ENCODE measurements around the gene CXCL9.
"Not testable (repeated sequence)": the region's sequence is repeated elsewhere in the genome, so short reads cannot be mapped to it uniquely, and the experiment has no call there.

CXCL9 gene

GRCh38 chr4:76000279-76000678 is 7.0 kb downstream of the CXCL9 start:
- H3K9me3 ChIP-seq = no peaks in the 10 kb centered on the region
- H3K4me3 ChIP-seq (ENCODE audit: low read depth in 1 of 2, low read length in 1 of 2) = no peak overlapping the region
- H3K4me1 ChIP-seq (ENCODE audit: control insufficient read depth in 1 of 2, insufficient read depth in 1 of 2, low read depth in 1 of 2, low read length in 1 of 2) = peaks cover 5 to 7% of the 10 kb centered on the region in 2 experiments
- no peaks in the 10 kb centered on the region for H3K36me3 ChIP-seq
- H3K27me3 ChIP-seq = no peaks in the 10 kb centered on the region
- no peak overlapping the region for H3K27ac ChIP-seq
- TF ChIP-seq, protein P1, sequence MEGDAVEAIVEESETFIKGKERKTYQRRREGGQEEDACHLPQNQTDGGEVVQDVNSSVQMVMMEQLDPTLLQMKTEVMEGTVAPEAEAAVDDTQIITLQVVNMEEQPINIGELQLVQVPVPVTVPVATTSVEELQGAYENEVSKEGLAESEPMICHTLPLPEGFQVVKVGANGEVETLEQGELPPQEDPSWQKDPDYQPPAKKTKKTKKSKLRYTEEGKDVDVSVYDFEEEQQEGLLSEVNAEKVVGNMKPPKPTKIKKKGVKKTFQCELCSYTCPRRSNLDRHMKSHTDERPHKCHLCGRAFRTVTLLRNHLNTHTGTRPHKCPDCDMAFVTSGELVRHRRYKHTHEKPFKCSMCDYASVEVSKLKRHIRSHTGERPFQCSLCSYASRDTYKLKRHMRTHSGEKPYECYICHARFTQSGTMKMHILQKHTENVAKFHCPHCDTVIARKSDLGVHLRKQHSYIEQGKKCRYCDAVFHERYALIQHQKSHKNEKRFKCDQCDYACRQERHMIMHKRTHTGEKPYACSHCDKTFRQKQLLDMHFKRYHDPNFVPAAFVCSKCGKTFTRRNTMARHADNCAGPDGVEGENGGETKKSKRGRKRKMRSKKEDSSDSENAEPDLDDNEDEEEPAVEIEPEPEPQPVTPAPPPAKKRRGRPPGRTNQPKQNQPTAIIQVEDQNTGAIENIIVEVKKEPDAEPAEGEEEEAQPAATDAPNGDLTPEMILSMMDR (IDR thresholded peaks at IDR 0.05) = no peak

DNA sequence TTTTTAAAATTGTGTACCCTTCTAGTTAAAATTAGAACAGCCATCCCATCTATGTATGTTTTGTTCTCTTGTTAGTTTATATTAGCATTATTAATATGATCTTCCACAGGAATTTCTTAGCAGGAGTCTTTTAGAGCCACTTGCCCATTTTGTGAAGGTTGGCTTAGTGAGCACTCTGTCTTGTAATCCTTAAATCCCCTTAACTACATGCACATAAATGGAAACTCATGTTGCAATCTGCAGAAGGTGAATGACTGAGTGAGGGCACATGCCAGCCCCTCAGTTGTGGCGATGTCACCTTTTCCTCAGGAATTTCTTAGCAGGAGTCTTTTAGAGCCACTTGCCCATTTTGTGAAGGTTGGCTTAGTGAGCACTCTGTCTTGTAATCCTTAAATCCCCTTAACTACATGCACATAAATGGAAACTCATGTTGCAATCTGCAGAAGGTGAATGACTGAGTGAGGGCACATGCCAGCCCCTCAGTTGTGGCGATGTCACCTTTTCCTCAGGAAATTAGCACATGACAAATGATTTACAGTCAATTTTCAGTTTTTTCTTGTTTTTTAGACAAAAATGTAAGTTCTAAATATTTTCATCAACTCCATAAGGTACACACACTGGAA is 8.7 kb downstream of the CXCL9 start:
- H3K27ac ChIP-seq; H3K9me3 ChIP-seq; H3K27me3 ChIP-seq; H3K36me3 ChIP-seq; H3K4me1 ChIP-seq (ENCODE audit: control insufficient read depth in 1 of 2, insufficient read depth in 1 of 2, low read depth in 1 of 2, low read length in 1 of 2); H3K4me3 ChIP-seq (ENCODE audit: low read depth in 1 of 2, low read length in 1 of 2): not testable (repeated sequence)

DNA sequence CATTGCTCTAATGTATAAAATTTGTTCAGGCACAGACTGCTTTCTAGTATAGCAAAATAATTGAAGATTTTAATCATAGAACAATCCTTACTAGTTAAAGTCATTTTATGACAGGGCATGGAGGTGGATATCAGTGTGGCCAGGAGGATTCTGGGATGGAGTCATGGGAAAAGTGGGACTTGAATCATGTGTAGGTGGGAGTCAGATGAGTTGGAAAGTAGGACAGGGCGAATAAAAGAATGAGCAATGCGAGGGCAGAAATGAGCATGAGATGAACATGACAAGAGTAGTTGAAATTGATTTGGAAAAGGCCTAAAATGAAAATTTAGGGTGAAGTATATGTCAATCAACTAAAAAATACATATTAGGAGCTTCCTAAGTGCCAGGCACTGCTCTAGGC is 9.4 kb downstream of the CXCL9 start:
- TF ChIP-seq, protein P1 (IDR thresholded peaks at IDR 0.05) = no peak
- Histone ChIP-seq H3K27me3 (peaks cover 12% of the 10 kb centered on the region), H3K36me3 (no peaks in the 10 kb centered on the region), H3K4me1 (ENCODE audit: control insufficient read depth in 1 of 2, insufficient read depth in 1 of 2, low read depth in 1 of 2, low read length in 1 of 2) (peaks cover 5 to 7% of the 10 kb centered on the region in 2 experiments), H3K27ac (no peak overlapping the region), H3K9me3 (no peaks in the 10 kb centered on the region), H3K4me3 (ENCODE audit: low read depth in 1 of 2, low read length in 1 of 2) (no peak overlapping the region)

DNA sequence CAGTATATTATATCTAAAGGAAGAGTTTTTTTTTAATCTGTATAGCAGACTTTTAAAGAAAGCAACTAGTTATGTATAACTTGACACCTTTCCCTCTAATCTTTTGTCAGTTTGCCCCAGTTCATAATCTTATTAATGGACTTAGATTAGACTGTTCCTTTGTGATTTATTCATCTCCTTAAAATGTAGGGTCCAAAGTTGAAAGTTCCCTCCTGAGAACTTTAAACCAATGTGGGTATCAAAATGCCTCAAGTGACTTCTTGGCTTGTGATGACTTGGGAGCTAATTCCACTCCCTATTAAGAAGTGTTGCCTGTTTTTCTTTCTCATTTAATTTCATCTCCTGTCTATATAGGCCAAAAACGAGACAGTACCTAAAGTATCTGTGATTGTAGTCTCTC is 10.2 kb downstream of the CXCL9 start:
- H3K4me1 ChIP-seq (ENCODE audit: control insufficient read depth in 1 of 2, insufficient read depth in 1 of 2, low read depth in 1 of 2, low read length in 1 of 2) = peaks cover 1 to 2% of the 10 kb centered on the region in 2 experiments
- H3K4me3 ChIP-seq (ENCODE audit: low read depth in 1 of 2, low read length in 1 of 2) = no peak overlapping the region
- no peaks in the 10 kb centered on the region for H3K9me3 ChIP-seq
- peaks cover 21% of the 10 kb centered on the region for H3K27me3 ChIP-seq
- TF ChIP-seq, protein P1 (IDR thresholded peaks at IDR 0.05) = no peak
- no peaks in the 10 kb centered on the region for H3K36me3 ChIP-seq
- no peak overlapping the region for H3K27ac ChIP-seq

DNA sequence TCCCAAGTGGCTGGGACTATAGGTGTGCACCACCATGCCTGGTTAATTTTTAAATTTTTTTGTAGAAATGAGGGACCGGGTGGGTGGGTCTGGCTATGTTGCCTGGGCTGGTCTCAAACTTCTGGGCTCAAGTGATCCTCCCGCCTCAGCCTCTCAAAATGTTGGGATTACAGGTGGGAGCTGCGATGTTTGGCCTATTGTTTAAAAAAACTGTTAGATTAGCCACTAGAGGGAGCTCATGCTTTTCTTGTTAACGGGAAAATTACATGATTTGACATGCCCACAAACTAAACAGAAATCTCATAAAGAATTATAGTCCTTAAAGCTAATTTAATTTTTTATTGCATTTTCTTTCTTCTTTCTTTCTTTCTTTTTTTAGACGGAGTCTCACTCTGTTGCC is 11.6 kb downstream of the CXCL9 start:
- H3K4me3 ChIP-seq (ENCODE audit: low read depth in 1 of 2, low read length in 1 of 2) = no peak overlapping the region
- peaks cover 25% of the 10 kb centered on the region for H3K27me3 ChIP-seq
- peaks cover 4 to 5% of the 10 kb centered on the region in 2 experiments for H3K4me1 ChIP-seq (ENCODE audit: control insufficient read depth in 1 of 2, insufficient read depth in 1 of 2, low read depth in 1 of 2, low read length in 1 of 2)
- TF ChIP-seq, protein P1 (IDR thresholded peaks at IDR 0.05) = no peak
- no peaks in the 10 kb centered on the region for H3K9me3 ChIP-seq
- no peak overlapping the region for H3K27ac ChIP-seq
- no peaks in the 10 kb centered on the region for H3K36me3 ChIP-seq

DNA sequence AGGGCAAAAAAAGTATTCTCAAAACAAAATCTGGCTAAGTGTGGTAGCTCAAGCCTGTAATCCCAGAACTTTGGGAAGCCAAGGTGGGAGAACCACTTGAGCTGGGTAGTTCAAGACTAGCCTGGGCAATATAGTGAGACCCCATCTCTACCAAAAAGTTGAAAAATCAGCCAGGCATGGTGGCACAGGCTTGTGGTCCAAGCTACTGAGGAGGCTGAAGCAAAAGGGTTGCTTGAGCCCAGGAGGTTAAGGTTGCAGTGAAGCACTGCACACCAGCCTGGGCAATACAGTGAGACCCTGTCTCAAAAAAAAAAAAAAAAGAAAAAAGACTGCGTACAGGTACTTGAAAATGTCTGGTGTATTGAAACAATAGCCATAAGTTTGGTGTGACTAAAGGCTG is 14.8 kb downstream of the CXCL9 start:
- Histone ChIP-seq H3K27ac (no peak overlapping the region), H3K36me3 (no peaks in the 10 kb centered on the region), H3K4me3 (ENCODE audit: low read depth in 1 of 2, low read length in 1 of 2) (no peak overlapping the region), H3K4me1 (ENCODE audit: control insufficient read depth in 1 of 2, insufficient read depth in 1 of 2, low read depth in 1 of 2, low read length in 1 of 2) (peaks cover 13 to 18% of the 10 kb centered on the region in 2 experiments), H3K9me3 (no peaks in the 10 kb centered on the region), H3K27me3 (peaks cover 25% of the 10 kb centered on the region)
- TF ChIP-seq, protein P1 (IDR thresholded peaks at IDR 0.05) = no peak
